Fibroblast of lung (primary cell): ENCODE measurements around the gene CLCNKB. TPM values are rescaled to one million over a fixed set of nuclear protein-coding genes. Genes with fewer than 3 reads are reported as not detected.

Experiments used
- DNase-seq, 2 donors: peaks; one replicate each; pipeline versions ENCODE4 v3.0.0 to v3.0.0-alpha.2; 2010; ENCODE audit warnings: low read depth in 2 of 2
- H2AFZ ChIP-seq: 2 replicates; pipeline ENCODE4 v1.5.1; 2012; ENCODE audit warnings: low read length, control low read depth, inconsistent platforms
- H3K27ac ChIP-seq: 2 replicates; pipeline ENCODE4 v1.5.1; 2011; ENCODE audit warnings: low read length, control low read depth; ENCODE audit not compliant: insufficient read depth
- H3K27me3 ChIP-seq: 2 replicates; pipeline ENCODE4 v1.5.1; 2011; ENCODE audit warnings: mild to moderate bottlenecking, low read length; ENCODE audit not compliant: control insufficient read depth, insufficient read depth
- H3K36me3 ChIP-seq: 2 replicates; pipeline ENCODE4 v1.5.1; 2011; ENCODE audit warnings: low read length; ENCODE audit not compliant: control insufficient read depth, insufficient read depth
- H3K4me1 ChIP-seq: 2 replicates; pipeline ENCODE4 v1.5.1; 2011; ENCODE audit warnings: low read length; ENCODE audit not compliant: control insufficient read depth, insufficient read depth; ENCODE audit errors: extremely low read depth
- H3K4me2 ChIP-seq: 2 replicates; pipeline ENCODE4 v1.5.1; 2011; ENCODE audit warnings: low read length, control low read depth; ENCODE audit not compliant: insufficient read depth; ENCODE audit errors: extremely low read depth
- H3K4me3 ChIP-seq, 4 experiments: fragments of 200-600 bp in 1 of 4; sonication (generic) in 1 of 4; replicated peaks in 1 of 4; 2 replicates each; pipeline ENCODE4 v1.5.1; 2011 to 2016; ENCODE audit warnings: low read length in 4 of 4, low read depth in 3 of 4, mild to moderate bottlenecking in 3 of 4, control low read depth in 2 of 4, inconsistent platforms in 1 of 4, mixed read lengths in 1 of 4; ENCODE audit not compliant: insufficient read depth in 1 of 4; ENCODE audit errors: control extremely low read depth in 1 of 4
- H3K79me2 ChIP-seq: 2 replicates; pipeline ENCODE4 v1.5.1; 2012; ENCODE audit warnings: mild to moderate bottlenecking, low read length, inconsistent platforms; ENCODE audit not compliant: control insufficient read depth, insufficient read depth
- H3K9ac ChIP-seq: 2 replicates; pipeline ENCODE4 v1.5.1; 2011; ENCODE audit warnings: mild to moderate bottlenecking, low read length, control low read depth; ENCODE audit not compliant: insufficient read depth
- H3K9me3 ChIP-seq: 2 replicates; pipeline ENCODE4 v1.5.1; 2012; ENCODE audit warnings: low read depth, low read length; ENCODE audit not compliant: control insufficient read depth, insufficient read depth
- H4K20me1 ChIP-seq: 2 replicates; pipeline ENCODE4 v1.5.1; 2011; ENCODE audit warnings: low read length; ENCODE audit not compliant: control insufficient read depth, insufficient read depth; ENCODE audit errors: extremely low read depth
- CTCF ChIP-seq, 2 donors: IDR thresholded peaks in 1 of 2; conservative IDR thresholded peaks in 1 of 2; 1 replicate in 1 of 2; 2 replicates in 1 of 2; pipeline ENCODE4 v1.5.1; 2011 to 2012; ENCODE audit warnings: low read length in 2 of 2, control low read depth in 1 of 2, inconsistent platforms in 1 of 2, low read depth in 1 of 2, mild to moderate bottlenecking in 1 of 2
- EZH2 ChIP-seq: IDR thresholded peaks from 2 replicates; pipeline ENCODE4 v1.5.1; 2012; ENCODE audit warnings: low read length, control low read depth, mild to moderate bottlenecking; ENCODE audit errors: missing control alignments
- polyA plus RNA-seq, 2 donors: library from polyadenylated mRNA; depleted of rRNA in 1 of 2; stranded (reverse) in 1 of 2; unstranded in 1 of 2; fragments of >200 nt; gene quantifications; 2 replicates each; pipeline ENCODE4 v1.2.1, GENCODE V29; 2011 to 2012; ENCODE audit warnings: missing spikeins in 1 of 2
- total RNA-seq: library from RNA; depleted of rRNA; stranded (reverse); fragments of >200 nt; gene quantifications from 2 replicates; pipeline ENCODE4 v1.2.1, GENCODE V29; 2014

CLCNKB gene
- total and polyA plus RNA-seq, 2 donors (not counting 1 experiment from before 2014, with no cell fraction given): 0.09 to 0.33 TPM

GRCh38 chr1:16082283-16083038 lies 38.9 kb downstream of the CLCNKB start:
- no peak overlapping the region for H2AFZ ChIP-seq
- peak; percentile 37 to 60 for DNase-seq

GRCh38 chr1:16083486-16083885 lies 39.9 kb downstream of the CLCNKB start:
- Histone ChIP-seq H3K36me3 (no peaks in the 10 kb centered on the region), H3K27ac (no peak overlapping the region), H3K4me2 (no peak overlapping the region), H3K9me3 (no peaks in the 10 kb centered on the region), H3K4me3 (no peak overlapping the region), H2AFZ (no peak overlapping the region), H4K20me1 (no peaks in the 10 kb centered on the region), H3K79me2 (no peaks in the 10 kb centered on the region), H3K27me3 (no peaks in the 10 kb centered on the region), H3K9ac (no peak overlapping the region), H3K4me1 (peaks cover 4% of the 10 kb centered on the region)
- TF ChIP-seq CTCF (conservative IDR thresholded peaks at IDR 0.05 in 1 of 2, IDR thresholded peaks at IDR 0.05 in 1 of 2; ENCODE audit: low read depth in 1 of 2, low read length in 2 of 2) (no peak), EZH2 (no peak)
- DNase-seq: no peak

More at GRCh38 chr1:16082283-16083038, 38.9 kb downstream of the CLCNKB start:
- H4K20me1 ChIP-seq: no peaks in the 10 kb centered on the region
- TF ChIP-seq EZH2 (no peak), CTCF (conservative IDR thresholded peaks at IDR 0.05 in 1 of 2, IDR thresholded peaks at IDR 0.05 in 1 of 2; ENCODE audit: low read depth in 1 of 2, low read length in 2 of 2) (peak; percentile 94)
- no peaks in the 10 kb centered on the region for H3K27me3 ChIP-seq
- no peak overlapping the region for H3K4me3 ChIP-seq
- H3K27ac ChIP-seq: no peak overlapping the region
- H3K79me2 ChIP-seq: no peaks in the 10 kb centered on the region
- H3K4me1 ChIP-seq: peaks cover 4% of the 10 kb centered on the region
- no peaks in the 10 kb centered on the region for H3K36me3 ChIP-seq
- H3K9ac ChIP-seq: no peak overlapping the region
- no peaks in the 10 kb centered on the region for H3K9me3 ChIP-seq
- H3K4me2 ChIP-seq: no peak overlapping the region

- H2AFZ ChIP-seq: no peak overlapping the region
- DNase-seq: no peak
These were observed 41.9 kb downstream of the CLCNKB start for GRCh38 chr1:16085522-16085921.

More at GRCh38 chr1:16085522-16085921, 41.9 kb downstream of the CLCNKB start:
- Histone ChIP-seq H3K4me3 (no peak overlapping the region), H3K27ac (no peak overlapping the region), H3K9ac (no peak overlapping the region), H3K4me1 (no peaks in the 10 kb centered on the region), H3K9me3 (no peaks in the 10 kb centered on the region), H3K36me3 (no peaks in the 10 kb centered on the region), H3K4me2 (no peak overlapping the region), H3K79me2 (no peaks in the 10 kb centered on the region), H4K20me1 (no peaks in the 10 kb centered on the region), H3K27me3 (no peaks in the 10 kb centered on the region)
- TF ChIP-seq CTCF (conservative IDR thresholded peaks at IDR 0.05 in 1 of 2, IDR thresholded peaks at IDR 0.05 in 1 of 2; ENCODE audit: low read depth in 1 of 2, low read length in 2 of 2) (no peak), EZH2 (no peak)
